Measurements from ENCODE around the gene UBALD2.

UBALD2 gene

GRCh38 chr17:76278268-76278908 lies 13.2 kb downstream of the UBALD2 start:
- ATAC-seq (ENCODE audit: insufficient read depth, low read depth) (no peak), DNase-seq (no peak)
- H3K36me3 ChIP-seq (ENCODE audit: insufficient read depth, low read length), result no peaks in the 10 kb centered on the region
- no peak for TF ChIP-seq EZH2 (IDR thresholded peaks at IDR 0.05; ENCODE audit: borderline replicate concordance, low read depth, low read length, severe bottlenecking)
- TF ChIP-seq, protein P1, sequence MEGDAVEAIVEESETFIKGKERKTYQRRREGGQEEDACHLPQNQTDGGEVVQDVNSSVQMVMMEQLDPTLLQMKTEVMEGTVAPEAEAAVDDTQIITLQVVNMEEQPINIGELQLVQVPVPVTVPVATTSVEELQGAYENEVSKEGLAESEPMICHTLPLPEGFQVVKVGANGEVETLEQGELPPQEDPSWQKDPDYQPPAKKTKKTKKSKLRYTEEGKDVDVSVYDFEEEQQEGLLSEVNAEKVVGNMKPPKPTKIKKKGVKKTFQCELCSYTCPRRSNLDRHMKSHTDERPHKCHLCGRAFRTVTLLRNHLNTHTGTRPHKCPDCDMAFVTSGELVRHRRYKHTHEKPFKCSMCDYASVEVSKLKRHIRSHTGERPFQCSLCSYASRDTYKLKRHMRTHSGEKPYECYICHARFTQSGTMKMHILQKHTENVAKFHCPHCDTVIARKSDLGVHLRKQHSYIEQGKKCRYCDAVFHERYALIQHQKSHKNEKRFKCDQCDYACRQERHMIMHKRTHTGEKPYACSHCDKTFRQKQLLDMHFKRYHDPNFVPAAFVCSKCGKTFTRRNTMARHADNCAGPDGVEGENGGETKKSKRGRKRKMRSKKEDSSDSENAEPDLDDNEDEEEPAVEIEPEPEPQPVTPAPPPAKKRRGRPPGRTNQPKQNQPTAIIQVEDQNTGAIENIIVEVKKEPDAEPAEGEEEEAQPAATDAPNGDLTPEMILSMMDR (IDR thresholded peaks at IDR 0.05; ENCODE audit: borderline replicate concordance, extremely low read depth, low read length, poor library complexity, severe bottlenecking), result no peak
- no peak overlapping the region for H3K4me2 ChIP-seq (ENCODE audit: insufficient read depth, low read length)
- no peak overlapping the region for H3K9ac ChIP-seq (ENCODE audit: low read depth, low read length)
- H3K4me3 ChIP-seq (ENCODE audit: low read depth in 1 of 2, low read length in 2 of 2), result no peak overlapping the region
- H4K20me1 ChIP-seq (ENCODE audit: insufficient read depth, low read length), result no peaks in the 10 kb centered on the region
- H3K27me3 ChIP-seq (ENCODE audit: insufficient read depth, low read length, poor library complexity), result no peaks in the 10 kb centered on the region
- no peak overlapping the region for H2AFZ ChIP-seq (ENCODE audit: low read depth, low read length)
- H3K79me2 ChIP-seq (ENCODE audit: insufficient read depth, low read length), result no peaks in the 10 kb centered on the region
- H3K9me3 ChIP-seq (ENCODE audit: insufficient read depth, low read length, severe bottlenecking), result no peaks in the 10 kb centered on the region
- no peak overlapping the region for H3K27ac ChIP-seq (ENCODE audit: low read length)
- no peaks in the 10 kb centered on the region for H3K4me1 ChIP-seq (ENCODE audit: insufficient read depth, low read length)

- H3K9ac ChIP-seq (ENCODE audit: low read depth, low read length), result no peak overlapping the region
- no peaks in the 10 kb centered on the region for H3K4me1 ChIP-seq (ENCODE audit: insufficient read depth, low read length)
- no peaks in the 10 kb centered on the region for H4K20me1 ChIP-seq (ENCODE audit: insufficient read depth, low read length)
- H3K27me3 ChIP-seq (ENCODE audit: insufficient read depth, low read length, poor library complexity), result no peaks in the 10 kb centered on the region
- TF ChIP-seq, protein P1 (IDR thresholded peaks at IDR 0.05; ENCODE audit: borderline replicate concordance, extremely low read depth, low read length, poor library complexity, severe bottlenecking), result peak; percentile 95
- no peak for TF ChIP-seq EZH2 (IDR thresholded peaks at IDR 0.05; ENCODE audit: borderline replicate concordance, low read depth, low read length, severe bottlenecking)
- no peak overlapping the region for H2AFZ ChIP-seq (ENCODE audit: low read depth, low read length)
- H3K4me3 ChIP-seq (ENCODE audit: low read depth in 1 of 2, low read length in 2 of 2), result no peak overlapping the region
- ATAC-seq (ENCODE audit: insufficient read depth, low read depth), result peak; percentile 97
- no peaks in the 10 kb centered on the region for H3K9me3 ChIP-seq (ENCODE audit: insufficient read depth, low read length, severe bottlenecking)
- no peaks in the 10 kb centered on the region for H3K79me2 ChIP-seq (ENCODE audit: insufficient read depth, low read length)
- peak; percentile 85 for DNase-seq
- H3K27ac ChIP-seq (ENCODE audit: low read length), result peak overlapping the region; percentile 34; the same call in 1 of the 2 replicates
- H3K4me2 ChIP-seq (ENCODE audit: insufficient read depth, low read length), result no peak overlapping the region
- H3K36me3 ChIP-seq (ENCODE audit: insufficient read depth, low read length), result no peaks in the 10 kb centered on the region
These were observed 14.0 kb downstream of the UBALD2 start for GRCh38 chr17:76278952-76279741.

GRCh38 chr17:76279742-76280287 lies 14.7 kb downstream of the UBALD2 start:
- Histone ChIP-seq H3K36me3 (ENCODE audit: insufficient read depth, low read length) (no peaks in the 10 kb centered on the region), H3K79me2 (ENCODE audit: insufficient read depth, low read length) (no peaks in the 10 kb centered on the region), H3K4me1 (ENCODE audit: insufficient read depth, low read length) (no peaks in the 10 kb centered on the region), H3K27ac (ENCODE audit: low read length) (no peak overlapping the region), H3K27me3 (ENCODE audit: insufficient read depth, low read length, poor library complexity) (no peaks in the 10 kb centered on the region), H3K4me2 (ENCODE audit: insufficient read depth, low read length) (no peak overlapping the region), H2AFZ (ENCODE audit: low read depth, low read length) (no peak overlapping the region), H3K4me3 (ENCODE audit: low read depth in 1 of 2, low read length in 2 of 2) (no peak overlapping the region), H3K9me3 (ENCODE audit: insufficient read depth, low read length, severe bottlenecking) (no peaks in the 10 kb centered on the region), H4K20me1 (ENCODE audit: insufficient read depth, low read length) (no peaks in the 10 kb centered on the region), H3K9ac (ENCODE audit: low read depth, low read length) (no peak overlapping the region)
- DNase-seq (no peak), ATAC-seq (ENCODE audit: insufficient read depth, low read depth) (no peak; the same call in 2 of the 3 replicates)
- TF ChIP-seq, protein P1 (IDR thresholded peaks at IDR 0.05; ENCODE audit: borderline replicate concordance, extremely low read depth, low read length, poor library complexity, severe bottlenecking), result no peak
- TF ChIP-seq EZH2 (IDR thresholded peaks at IDR 0.05; ENCODE audit: borderline replicate concordance, low read depth, low read length, severe bottlenecking), result no peak

Measured in DND-41 (cell line).